ENCODE measurements around the gene GPAT2. TPM values are rescaled to one million over a fixed set of nuclear protein-coding genes. Genes with fewer than 3 reads are reported as not detected.

Gene GPAT2
- total RNA-seq, 1 experiment from 2014 or later, result not detected

Other genes with a start within 250 kb of the GPAT2 start
- 8.5 and 17.6 TPM in 2 replicates for gene ANKRD36C, start 43.1 kb downstream of the GPAT2 start, total RNA-seq (2014; rRNA removed)
- 0.12 TPM in 1 of 2 replicates, not detected in the other for gene ADRA2B, start 81.7 kb upstream of the GPAT2 start, total RNA-seq (2014; rRNA removed)
- gene ASTL, start 103.6 kb upstream of the GPAT2 start, total RNA-seq (2014; rRNA removed), result not detected in 2 replicates
- gene DUSP2, start 110.5 kb upstream of the GPAT2 start, total RNA-seq (2014; rRNA removed), result 6.9 and 16.7 TPM in 2 replicates
- 164 and 169 TPM in 2 replicates for gene STARD7, start 173.9 kb upstream of the GPAT2 start, total RNA-seq (2014; rRNA removed)
- 31.9 and 33.9 TPM in 2 replicates for gene TMEM127, start 231.1 kb upstream of the GPAT2 start, total RNA-seq (2014; rRNA removed)
- 124 and 130 TPM in 2 replicates for gene CIAO1, start 231.3 kb upstream of the GPAT2 start, total RNA-seq (2014; rRNA removed)